Renal cortex interstitium (tissue), 11 donors: ENCODE data around the gene DDX42. TPM values are rescaled to one million over a fixed set of nuclear protein-coding genes. Genes with fewer than 3 reads are reported as not detected.

ENCODE experiments used
- DNase-seq, 11 donors: peaks; one replicate each; pipeline ENCODE4 v3.0.0-alpha.2; 2013; ENCODE audit warnings: low read depth in 9 of 11, low spot score in 4 of 11; ENCODE audit errors: extremely low read depth in 1 of 11
- polyA plus RNA-seq, 3 donors: library from polyadenylated mRNA; unstranded; fragments of 120-200 nt; gene quantifications; one replicate each; pipeline ENCODE4 v1.2.1, GENCODE V29; 2013; ENCODE audit not compliant: insufficient read length in 3 of 3

Gene DDX42
- polyA plus RNA-seq, 3 donors: 169 to 205 (median 197) TPM

GRCh38 chr17:63833026-63833740, 59.2 kb downstream of the DDX42 start:
- DNase-seq: no peak

- no peak for DNase-seq
These were observed 59.9 kb downstream of the DDX42 start for GRCh38 chr17:63833741-63834373.

- peak in 3 of 11 donors; percentile 22 to 55 (median 28) for DNase-seq
These were observed 60.6 kb downstream of the DDX42 start for GRCh38 chr17:63834431-63835166.

GRCh38 chr17:63835167-63835720, 61.3 kb downstream of the DDX42 start:
- no peak for DNase-seq

GRCh38 chr17:63836811-63837210, 62.8 kb downstream of the DDX42 start:
- no peak for DNase-seq

- DNase-seq: no peak
These were observed 63.5 kb downstream of the DDX42 start for GRCh38 chr17:63837480-63837879.

GRCh38 chr17:63837962-63838600, 64.1 kb downstream of the DDX42 start:
- no peak for DNase-seq

GRCh38 chr17:63838631-63839171, 64.7 kb downstream of the DDX42 start:
- peak in 3 of 11 donors; percentile 21 to 54 (median 49) for DNase-seq

- no peak for DNase-seq
These were observed 66.8 kb downstream of the DDX42 start for GRCh38 chr17:63840591-63841349.

GRCh38 chr17:63841350-63842172, 67.6 kb downstream of the DDX42 start:
- peak in 2 of 11 donors; percentile 26 to 29 for DNase-seq

GRCh38 chr17:63842173-63842539, 68.2 kb downstream of the DDX42 start:
- DNase-seq: peak in 2 of 11 donors; percentile 33 to 38

GRCh38 chr17:63842540-63843386, 68.8 kb downstream of the DDX42 start, which contains the start of gene SMARCD2:
TSS of gene SMARCD2 (minus strand) at chr17:63842685. CDS start at chr17:63842674, 11 bp downstream.
- DNase-seq: peak; percentile 95 to 98 (median 97)

GRCh38 chr17:63843387-63843888, 69.5 kb downstream of the DDX42 start:
- peak in 1 of 11 donors; percentile 26 for DNase-seq

- DNase-seq: no peak
These were observed 70.1 kb downstream of the DDX42 start for GRCh38 chr17:63843910-63844677.

GRCh38 chr17:63845509-63845908, 71.5 kb downstream of the DDX42 start:
- DNase-seq: no peak
